ENCODE measurements around the gene RDH14.

Gene RDH14

DNA sequence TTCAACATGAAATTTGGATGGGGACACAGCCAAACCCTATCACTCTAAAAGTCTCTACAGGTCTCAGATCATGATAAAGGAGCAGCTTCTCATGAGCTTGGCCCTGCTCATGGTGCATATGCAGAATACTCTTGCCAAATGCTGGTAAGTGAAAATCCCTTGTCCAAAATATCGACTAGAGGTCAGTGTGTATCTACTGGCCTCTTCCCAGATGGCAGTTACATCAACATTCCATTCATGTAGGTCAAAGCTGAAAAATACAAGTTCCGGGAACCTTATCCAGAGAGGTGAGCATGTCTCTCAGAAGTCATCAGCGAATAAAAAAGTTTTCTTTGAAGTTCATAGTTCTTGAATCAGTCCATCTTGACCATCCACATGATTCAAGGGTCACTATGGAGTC is 36.5 kb upstream of the RDH14 start:
- Histone ChIP-seq H3K27me3 (no peaks in the 10 kb centered on the region), H3K9me3 (no peaks in the 10 kb centered on the region), H3K27ac (no peak overlapping the region), H3K4me1 (ENCODE audit: control insufficient read depth in 1 of 2, insufficient read depth in 1 of 2, low read depth in 1 of 2, low read length in 1 of 2) (no peaks in the 10 kb centered on the region), H3K36me3 (no peaks in the 10 kb centered on the region), H3K4me3 (ENCODE audit: low read depth in 1 of 2, low read length in 1 of 2) (no peak overlapping the region)
- TF ChIP-seq, protein P1, sequence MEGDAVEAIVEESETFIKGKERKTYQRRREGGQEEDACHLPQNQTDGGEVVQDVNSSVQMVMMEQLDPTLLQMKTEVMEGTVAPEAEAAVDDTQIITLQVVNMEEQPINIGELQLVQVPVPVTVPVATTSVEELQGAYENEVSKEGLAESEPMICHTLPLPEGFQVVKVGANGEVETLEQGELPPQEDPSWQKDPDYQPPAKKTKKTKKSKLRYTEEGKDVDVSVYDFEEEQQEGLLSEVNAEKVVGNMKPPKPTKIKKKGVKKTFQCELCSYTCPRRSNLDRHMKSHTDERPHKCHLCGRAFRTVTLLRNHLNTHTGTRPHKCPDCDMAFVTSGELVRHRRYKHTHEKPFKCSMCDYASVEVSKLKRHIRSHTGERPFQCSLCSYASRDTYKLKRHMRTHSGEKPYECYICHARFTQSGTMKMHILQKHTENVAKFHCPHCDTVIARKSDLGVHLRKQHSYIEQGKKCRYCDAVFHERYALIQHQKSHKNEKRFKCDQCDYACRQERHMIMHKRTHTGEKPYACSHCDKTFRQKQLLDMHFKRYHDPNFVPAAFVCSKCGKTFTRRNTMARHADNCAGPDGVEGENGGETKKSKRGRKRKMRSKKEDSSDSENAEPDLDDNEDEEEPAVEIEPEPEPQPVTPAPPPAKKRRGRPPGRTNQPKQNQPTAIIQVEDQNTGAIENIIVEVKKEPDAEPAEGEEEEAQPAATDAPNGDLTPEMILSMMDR (IDR thresholded peaks at IDR 0.05) = no peak

DNA sequence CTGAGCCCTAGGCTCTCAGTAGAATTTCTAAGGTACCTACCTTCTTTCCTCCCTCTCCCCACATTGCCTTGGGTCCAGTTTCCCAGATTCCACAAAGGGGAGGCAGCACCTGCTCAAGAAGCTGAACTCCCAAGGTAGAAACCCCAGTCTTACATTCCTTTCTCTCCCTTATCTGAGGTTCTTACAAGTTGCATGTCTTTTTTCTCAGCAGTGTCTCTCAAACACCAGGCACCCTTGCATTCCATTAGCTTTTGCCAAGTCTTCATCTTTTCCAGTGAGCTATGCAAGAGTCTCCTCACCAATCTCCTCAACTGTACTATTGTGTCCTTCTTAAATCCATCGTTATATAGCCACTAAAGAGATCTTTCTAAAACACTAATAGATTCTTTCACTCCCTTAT is 33.0 kb upstream of the RDH14 start:
- TF ChIP-seq, protein P1 (IDR thresholded peaks at IDR 0.05) = no peak
- H3K4me3 ChIP-seq (ENCODE audit: low read depth in 1 of 2, low read length in 1 of 2) = no peak overlapping the region
- H3K9me3 ChIP-seq = no peaks in the 10 kb centered on the region
- H3K27me3 ChIP-seq = no peaks in the 10 kb centered on the region
- H3K4me1 ChIP-seq (ENCODE audit: control insufficient read depth in 1 of 2, insufficient read depth in 1 of 2, low read depth in 1 of 2, low read length in 1 of 2) = no peaks in the 10 kb centered on the region
- no peaks in the 10 kb centered on the region for H3K36me3 ChIP-seq
- H3K27ac ChIP-seq = no peak overlapping the region

DNA sequence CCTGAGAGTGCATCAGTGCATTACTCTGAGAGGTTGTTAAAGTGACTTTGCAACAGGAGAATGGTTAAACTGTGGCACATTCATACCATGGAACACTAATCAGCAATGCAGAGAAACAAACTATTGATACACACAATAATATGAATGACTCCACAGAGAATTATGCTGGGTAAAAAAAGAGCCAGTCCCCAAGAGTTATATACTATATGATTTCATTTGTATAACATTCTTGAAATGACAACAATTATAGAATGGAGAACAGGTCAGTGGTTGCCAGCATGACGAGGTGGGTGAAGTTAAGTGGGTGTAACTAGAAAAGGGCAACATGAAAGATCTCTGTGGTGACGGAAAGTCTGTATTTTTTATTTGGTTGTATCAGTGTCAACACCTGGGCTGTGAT is 31.9 kb upstream of the RDH14 start:
- Histone ChIP-seq H3K27me3 (no peaks in the 10 kb centered on the region), H3K4me3 (ENCODE audit: low read depth in 1 of 2, low read length in 1 of 2) (no peak overlapping the region), H3K9me3 (no peaks in the 10 kb centered on the region), H3K27ac (no peak overlapping the region), H3K4me1 (ENCODE audit: control insufficient read depth in 1 of 2, insufficient read depth in 1 of 2, low read depth in 1 of 2, low read length in 1 of 2) (no peaks in the 10 kb centered on the region), H3K36me3 (no peaks in the 10 kb centered on the region)
- TF ChIP-seq, protein P1 (IDR thresholded peaks at IDR 0.05) = no peak

DNA sequence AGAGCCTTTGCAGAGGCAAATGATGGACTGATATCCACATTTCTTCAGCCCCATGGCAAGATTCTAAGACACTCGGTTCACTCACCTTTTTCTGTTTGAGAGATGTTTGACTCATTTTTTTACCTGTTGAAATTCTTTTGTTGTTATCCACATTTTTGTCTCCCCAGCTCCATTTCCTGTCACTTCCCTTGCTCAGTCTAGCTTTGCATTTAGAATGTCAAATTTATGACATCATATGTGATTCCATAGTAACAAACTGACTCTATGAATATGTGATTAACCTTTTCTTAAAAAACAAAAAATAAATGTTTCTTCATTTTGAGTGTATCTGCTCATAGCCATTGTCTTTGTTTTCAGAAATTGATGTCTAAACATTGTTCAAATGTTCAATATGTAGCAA is 28.9 kb upstream of the RDH14 start, which contains the start of gene NT5C1B:
NT5C1B (minus strand) TSS at position 216 of the 400 bp plus-strand sequence; CDS start at position 115, 101 bp downstream.
- Histone ChIP-seq H3K4me1 (ENCODE audit: control insufficient read depth in 1 of 2, insufficient read depth in 1 of 2, low read depth in 1 of 2, low read length in 1 of 2) (no peaks in the 10 kb centered on the region), H3K36me3 (no peaks in the 10 kb centered on the region), H3K9me3 (no peaks in the 10 kb centered on the region), H3K27me3 (no peaks in the 10 kb centered on the region), H3K27ac (no peak within 1 kb of the TSS), H3K4me3 (ENCODE audit: low read depth in 1 of 2, low read length in 1 of 2) (no peak within 1 kb of the TSS)
- TF ChIP-seq, protein P1 (IDR thresholded peaks at IDR 0.05) = no peak

DNA sequence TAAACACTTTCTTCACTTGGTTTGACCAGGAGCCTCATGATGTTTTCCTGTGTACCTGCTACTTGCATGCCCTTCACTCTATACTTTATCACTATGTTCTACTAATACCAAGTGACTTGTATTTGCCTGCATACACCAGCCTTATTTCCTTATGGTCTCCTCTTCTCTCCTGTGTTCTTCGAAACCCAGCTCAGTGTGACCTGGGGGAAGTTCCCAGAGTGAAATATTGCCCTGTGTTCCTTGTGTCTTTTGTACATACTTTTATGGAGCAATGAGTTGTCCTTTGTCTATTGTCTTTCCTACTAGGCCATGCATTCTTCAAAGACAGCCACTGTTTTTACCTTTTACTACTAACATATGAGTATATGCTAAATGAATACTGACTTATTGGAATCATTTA is 28.3 kb upstream of the RDH14 start:
- Histone ChIP-seq H3K27ac (no peak overlapping the region), H3K9me3 (no peaks in the 10 kb centered on the region), H3K4me3 (ENCODE audit: low read depth in 1 of 2, low read length in 1 of 2) (no peak overlapping the region), H3K4me1 (ENCODE audit: control insufficient read depth in 1 of 2, insufficient read depth in 1 of 2, low read depth in 1 of 2, low read length in 1 of 2) (no peaks in the 10 kb centered on the region), H3K27me3 (no peaks in the 10 kb centered on the region), H3K36me3 (no peaks in the 10 kb centered on the region)
- TF ChIP-seq, protein P1 (IDR thresholded peaks at IDR 0.05) = no peak

DNA sequence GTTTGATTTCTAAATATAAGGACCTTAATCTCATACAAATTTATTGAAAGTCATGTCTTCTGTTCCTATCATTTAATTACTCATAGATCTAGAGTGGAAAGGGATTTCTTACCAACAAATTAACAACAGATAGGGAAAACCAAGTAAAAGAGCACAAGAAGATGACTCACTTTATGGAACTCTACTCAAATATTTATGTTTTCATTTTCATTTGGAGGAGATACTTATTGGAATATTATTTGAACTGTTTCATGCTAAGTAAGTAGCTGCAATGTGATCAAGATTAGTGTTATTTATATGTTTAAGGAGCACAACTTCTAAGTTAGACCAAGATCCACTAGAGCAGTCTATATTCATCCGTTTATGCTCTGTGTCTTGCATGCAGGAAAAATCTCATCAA is 27.6 kb upstream of the RDH14 start:
- no peak overlapping the region for H3K27ac ChIP-seq
- no peaks in the 10 kb centered on the region for H3K9me3 ChIP-seq
- no peak overlapping the region for H3K4me3 ChIP-seq (ENCODE audit: low read depth in 1 of 2, low read length in 1 of 2)
- TF ChIP-seq, protein P1 (IDR thresholded peaks at IDR 0.05) = no peak
- H3K36me3 ChIP-seq = no peaks in the 10 kb centered on the region
- H3K4me1 ChIP-seq (ENCODE audit: control insufficient read depth in 1 of 2, insufficient read depth in 1 of 2, low read depth in 1 of 2, low read length in 1 of 2) = no peaks in the 10 kb centered on the region
- no peaks in the 10 kb centered on the region for H3K27me3 ChIP-seq

Data from neutrophil (primary cell).